Ishikawa (cell line): ENCODE measurements around the gene CALML4.

Experiments
- CEBPB ChIP-seq: IDR thresholded peaks from 2 replicates; pipeline ENCODE4 v1.6.1; 2012
- CREB1 ChIP-seq: IDR thresholded peaks from 2 replicates; pipeline ENCODE4 v1.6.1; 2012; ENCODE audit warnings: low read depth
- EGR1 ChIP-seq: IDR thresholded peaks from 2 replicates; pipeline ENCODE4 v1.6.1; 2012
- EP300 ChIP-seq: IDR thresholded peaks from 2 replicates; pipeline ENCODE4 v1.6.1; 2012; ENCODE audit warnings: borderline replicate concordance
- FOXM1 ChIP-seq: IDR thresholded peaks from 2 replicates; pipeline ENCODE4 v1.6.1; 2012; ENCODE audit warnings: low read depth, borderline replicate concordance
- NFIC ChIP-seq: IDR thresholded peaks from 2 replicates; pipeline ENCODE4 v1.6.1; 2012
- RAD21 ChIP-seq: IDR thresholded peaks from 2 replicates; pipeline ENCODE4 v1.6.1; 2012; ENCODE audit warnings: low read depth
- TAF1 ChIP-seq: IDR thresholded peaks from 2 replicates; pipeline ENCODE4 v1.6.1; 2012; ENCODE audit warnings: low read depth, mild to moderate bottlenecking
- TCF12 ChIP-seq: IDR thresholded peaks from 2 replicates; pipeline ENCODE4 v1.6.1; 2012; ENCODE audit warnings: low read depth
- TEAD4 ChIP-seq: IDR thresholded peaks from 2 replicates; pipeline ENCODE4 v1.6.1; 2012
- YY1 ChIP-seq: IDR thresholded peaks from 2 replicates; pipeline ENCODE4 v1.6.1; 2012; ENCODE audit warnings: low read depth
- ZBTB7A ChIP-seq: IDR thresholded peaks from 2 replicates; pipeline ENCODE4 v1.6.1; 2012; ENCODE audit warnings: low read depth
- TF ChIP-seq, protein P1 (sequence below): IDR thresholded peaks from 2 replicates; pipeline ENCODE4 v1.6.1; 2012
- TF ChIP-seq, protein P2 (sequence below): IDR thresholded peaks from 2 replicates; pipeline ENCODE4 v1.6.1; 2012
- TF ChIP-seq, protein P3 (sequence below): IDR thresholded peaks from 2 replicates; pipeline ENCODE4 v1.6.1; 2012; ENCODE audit warnings: low read depth, mild to moderate bottlenecking

The CALML4 gene

DNA sequence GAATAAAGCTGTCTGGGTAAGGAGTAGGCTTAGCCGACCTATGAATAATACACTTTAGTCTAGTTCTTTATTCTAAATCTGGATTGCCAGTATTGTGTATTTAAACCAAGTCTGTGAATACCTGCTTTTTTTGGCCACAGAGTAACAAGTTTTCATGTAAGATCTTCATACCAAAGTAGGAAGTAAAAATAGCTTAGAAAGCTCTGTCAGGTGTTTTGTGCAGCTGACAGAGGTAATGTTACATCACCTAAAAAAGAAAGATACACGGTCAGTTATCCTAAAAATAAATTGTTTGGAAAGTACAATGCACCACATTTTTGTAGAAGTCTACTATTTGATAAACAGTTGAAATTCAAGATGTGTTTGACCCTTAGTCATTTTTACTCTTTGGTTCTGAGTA is 16.5 kb downstream of the CALML4 start:
- TF ChIP-seq NFIC = no peak
- TF ChIP-seq, protein P1, sequence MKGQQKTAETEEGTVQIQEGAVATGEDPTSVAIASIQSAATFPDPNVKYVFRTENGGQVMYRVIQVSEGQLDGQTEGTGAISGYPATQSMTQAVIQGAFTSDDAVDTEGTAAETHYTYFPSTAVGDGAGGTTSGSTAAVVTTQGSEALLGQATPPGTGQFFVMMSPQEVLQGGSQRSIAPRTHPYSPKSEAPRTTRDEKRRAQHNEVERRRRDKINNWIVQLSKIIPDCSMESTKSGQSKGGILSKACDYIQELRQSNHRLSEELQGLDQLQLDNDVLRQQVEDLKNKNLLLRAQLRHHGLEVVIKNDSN = no peak
- TF ChIP-seq, protein P2, sequence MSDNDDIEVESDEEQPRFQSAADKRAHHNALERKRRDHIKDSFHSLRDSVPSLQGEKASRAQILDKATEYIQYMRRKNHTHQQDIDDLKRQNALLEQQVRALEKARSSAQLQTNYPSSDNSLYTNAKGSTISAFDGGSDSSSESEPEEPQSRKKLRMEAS = no peak
- no peak for TF ChIP-seq YY1
- TF ChIP-seq RAD21 = no peak
- TF ChIP-seq TEAD4 = no peak
- TF ChIP-seq TCF12 = no peak
- TF ChIP-seq FOXM1 = no peak
- TF ChIP-seq ZBTB7A = no peak
- TF ChIP-seq EP300 = no peak

DNA sequence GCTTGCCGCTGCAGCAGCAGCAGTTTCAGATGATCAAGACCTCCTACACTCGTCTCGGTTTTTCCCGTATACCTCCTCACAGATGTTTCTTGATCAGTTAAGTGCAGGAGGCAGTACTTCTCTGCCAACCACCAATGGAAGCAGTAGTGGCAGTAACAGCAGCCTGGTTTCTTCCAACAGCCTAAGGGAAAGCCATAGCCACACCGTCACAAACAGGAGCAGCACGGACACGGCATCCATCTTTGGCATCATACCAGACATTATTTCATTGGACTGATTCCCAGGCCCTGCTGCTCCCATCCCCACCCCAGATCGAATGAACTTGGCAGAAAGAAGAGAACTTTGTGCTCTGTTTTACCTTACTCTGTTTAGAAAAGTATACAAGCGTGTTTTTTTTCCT is 17.6 kb downstream of the CALML4 start:
- TF ChIP-seq CEBPB (no peak), NFIC (peak; percentile 80), YY1 (peak; percentile 64)

DNA sequence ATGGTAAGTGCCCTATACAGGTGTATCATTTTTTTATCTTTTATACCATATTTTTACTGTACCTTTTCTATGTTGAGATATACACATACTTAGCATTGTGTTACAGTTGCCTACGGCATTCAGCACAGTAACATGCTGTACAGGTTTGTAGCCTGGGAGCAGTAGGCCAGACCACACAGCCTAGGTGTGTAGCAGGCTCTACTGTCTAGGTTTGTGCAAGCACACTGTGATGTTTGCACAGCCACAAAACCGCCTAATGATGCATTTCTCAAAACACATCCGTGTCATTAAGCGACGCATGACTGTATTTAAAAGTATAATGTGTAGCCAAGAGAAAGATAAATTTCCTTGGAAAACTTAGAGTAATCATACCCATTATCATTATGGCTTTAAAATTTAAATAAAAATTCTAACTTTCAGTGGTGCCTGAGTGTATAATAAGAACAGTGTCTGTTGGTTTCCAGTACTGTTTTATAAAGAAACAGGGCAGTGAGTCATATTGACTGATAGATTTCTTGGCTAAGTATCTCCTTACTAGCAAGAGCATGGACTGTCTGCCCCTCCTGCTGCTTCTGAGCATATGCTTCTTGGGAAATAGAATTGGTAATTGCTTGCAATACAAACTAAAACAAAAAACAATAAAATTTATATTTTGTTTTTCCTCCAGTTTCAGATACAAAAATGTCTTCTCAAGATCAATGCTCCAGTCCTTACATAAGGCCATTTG is 18.3 kb downstream of the CALML4 start:
- no peak for TF ChIP-seq TEAD4
- TF ChIP-seq TCF12 = no peak

DNA sequence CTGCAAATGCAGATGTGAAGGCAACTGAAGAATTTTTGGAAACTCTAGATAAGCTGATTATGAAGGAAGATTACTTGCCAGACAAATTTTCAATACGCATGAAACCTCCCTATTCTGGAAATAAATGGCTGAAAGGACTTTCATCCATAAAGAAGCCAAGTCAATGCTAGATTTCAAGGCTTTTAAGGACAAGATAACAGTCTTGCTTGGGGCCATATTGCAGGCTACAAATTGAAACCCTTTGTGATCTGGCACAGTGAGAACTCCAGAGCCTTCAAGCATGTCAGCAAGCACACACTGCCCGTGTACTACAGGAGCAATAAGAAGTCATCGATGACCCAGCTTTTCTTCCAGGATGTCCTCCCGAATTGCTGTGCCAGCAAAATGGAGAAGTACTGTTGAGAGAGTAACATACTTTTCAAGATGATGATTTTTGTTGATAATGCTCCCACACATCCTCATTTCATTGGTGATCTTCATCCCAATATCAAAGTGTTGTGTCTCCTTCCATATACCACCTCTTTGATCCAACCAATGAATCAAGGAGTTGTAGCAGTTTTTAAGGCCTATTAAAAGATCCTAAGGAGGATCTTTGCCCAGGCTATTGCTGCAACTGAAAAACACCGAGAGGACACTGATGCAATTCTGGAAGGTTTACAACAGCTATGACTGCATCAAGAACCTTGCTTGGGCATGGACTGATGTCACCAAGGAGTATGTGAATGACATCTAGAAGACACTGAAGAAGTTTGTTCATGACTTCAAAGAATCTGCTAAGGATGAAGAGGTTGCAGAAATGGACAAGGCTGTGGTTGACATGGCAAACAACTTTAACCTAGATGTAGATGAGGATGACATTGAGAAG is 20.3 kb downstream of the CALML4 start:
- TF ChIP-seq, protein P2 = no peak
- no peak for TF ChIP-seq YY1
- TF ChIP-seq CEBPB = no peak
- no peak for TF ChIP-seq TAF1

DNA sequence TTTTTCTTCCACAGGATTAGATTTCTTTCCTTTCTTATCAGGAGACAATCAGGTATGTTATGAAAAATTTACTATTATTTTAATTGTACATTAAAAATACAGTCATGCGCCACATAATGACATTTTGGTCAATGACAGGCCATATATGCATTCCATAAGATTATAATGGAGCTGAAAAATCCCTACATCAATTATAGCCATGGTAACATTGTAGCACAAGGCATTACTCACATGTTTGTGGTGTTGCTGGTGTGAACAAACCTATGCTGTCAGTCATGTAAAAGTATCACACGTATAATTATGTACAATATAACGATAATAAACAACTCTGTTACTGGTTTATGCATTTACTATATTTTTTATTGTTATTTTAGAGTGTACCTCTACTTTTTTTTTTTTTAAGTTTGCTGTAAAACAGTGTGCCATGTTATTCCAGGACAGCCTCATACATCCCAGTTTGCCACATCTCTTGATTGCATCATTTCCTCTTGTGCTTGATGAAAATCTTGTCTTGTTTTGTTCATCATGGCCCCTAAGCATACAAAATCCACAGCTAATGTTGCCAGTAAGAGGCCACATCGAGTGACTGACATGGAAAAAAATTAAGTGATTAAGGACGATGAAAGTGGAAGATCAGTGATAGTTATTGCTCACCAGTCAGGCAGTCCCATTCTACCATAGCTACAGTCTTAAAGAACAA is 21.4 kb downstream of the CALML4 start:
- no peak for TF ChIP-seq TEAD4
- no peak for TF ChIP-seq TAF1
- TF ChIP-seq, protein P3, sequence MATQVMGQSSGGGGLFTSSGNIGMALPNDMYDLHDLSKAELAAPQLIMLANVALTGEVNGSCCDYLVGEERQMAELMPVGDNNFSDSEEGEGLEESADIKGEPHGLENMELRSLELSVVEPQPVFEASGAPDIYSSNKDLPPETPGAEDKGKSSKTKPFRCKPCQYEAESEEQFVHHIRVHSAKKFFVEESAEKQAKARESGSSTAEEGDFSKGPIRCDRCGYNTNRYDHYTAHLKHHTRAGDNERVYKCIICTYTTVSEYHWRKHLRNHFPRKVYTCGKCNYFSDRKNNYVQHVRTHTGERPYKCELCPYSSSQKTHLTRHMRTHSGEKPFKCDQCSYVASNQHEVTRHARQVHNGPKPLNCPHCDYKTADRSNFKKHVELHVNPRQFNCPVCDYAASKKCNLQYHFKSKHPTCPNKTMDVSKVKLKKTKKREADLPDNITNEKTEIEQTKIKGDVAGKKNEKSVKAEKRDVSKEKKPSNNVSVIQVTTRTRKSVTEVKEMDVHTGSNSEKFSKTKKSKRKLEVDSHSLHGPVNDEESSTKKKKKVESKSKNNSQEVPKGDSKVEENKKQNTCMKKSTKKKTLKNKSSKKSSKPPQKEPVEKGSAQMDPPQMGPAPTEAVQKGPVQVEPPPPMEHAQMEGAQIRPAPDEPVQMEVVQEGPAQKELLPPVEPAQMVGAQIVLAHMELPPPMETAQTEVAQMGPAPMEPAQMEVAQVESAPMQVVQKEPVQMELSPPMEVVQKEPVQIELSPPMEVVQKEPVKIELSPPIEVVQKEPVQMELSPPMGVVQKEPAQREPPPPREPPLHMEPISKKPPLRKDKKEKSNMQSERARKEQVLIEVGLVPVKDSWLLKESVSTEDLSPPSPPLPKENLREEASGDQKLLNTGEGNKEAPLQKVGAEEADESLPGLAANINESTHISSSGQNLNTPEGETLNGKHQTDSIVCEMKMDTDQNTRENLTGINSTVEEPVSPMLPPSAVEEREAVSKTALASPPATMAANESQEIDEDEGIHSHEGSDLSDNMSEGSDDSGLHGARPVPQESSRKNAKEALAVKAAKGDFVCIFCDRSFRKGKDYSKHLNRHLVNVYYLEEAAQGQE = no peak
- TF ChIP-seq YY1 = no peak
- TF ChIP-seq RAD21 = no peak
- no peak for TF ChIP-seq EGR1
- no peak for TF ChIP-seq CREB1
- TF ChIP-seq, protein P2 = no peak

DNA sequence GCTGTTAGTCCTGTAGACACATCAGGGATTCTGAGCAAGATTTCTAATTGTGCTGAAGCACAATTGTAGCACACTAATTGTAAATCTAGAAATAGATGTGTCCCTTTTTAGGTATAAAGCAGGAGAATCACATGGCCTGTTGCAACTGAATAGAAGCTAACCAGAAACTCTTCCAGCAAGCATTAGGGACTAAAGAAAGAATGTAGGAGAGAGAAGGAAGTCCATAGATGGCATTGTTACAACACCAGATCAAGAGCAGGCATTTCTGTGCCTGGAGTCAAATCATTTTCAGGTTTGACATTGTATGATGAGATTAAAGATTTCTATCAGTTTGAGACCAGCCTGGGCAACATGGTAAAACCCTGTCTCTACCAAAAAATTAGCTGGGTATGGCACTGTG is 27.4 kb downstream of the CALML4 start:
- TF ChIP-seq ZBTB7A = no peak

DNA sequence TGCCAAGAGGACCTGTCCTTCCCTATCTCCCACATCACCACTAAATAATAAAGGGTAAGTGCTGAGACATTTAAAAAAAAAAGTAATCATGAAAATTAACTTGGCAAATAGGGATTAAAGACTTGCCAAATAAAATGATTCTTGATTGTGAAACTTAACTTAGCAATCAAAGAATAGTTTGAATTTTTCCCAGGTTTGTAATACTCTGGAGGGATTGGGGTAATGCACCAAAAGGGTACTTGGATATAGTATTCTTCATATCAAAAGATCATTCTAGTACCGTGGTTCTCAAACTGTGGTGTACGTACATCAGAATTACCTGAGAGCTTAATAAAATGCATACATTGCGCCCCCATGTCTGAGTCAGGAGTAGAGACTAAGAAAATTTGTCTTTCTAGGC is 28.5 kb downstream of the CALML4 start:
- TF ChIP-seq CEBPB (no peak), CREB1 (no peak), RAD21 (no peak), FOXM1 (no peak), NFIC (no peak), TEAD4 (no peak)
- TF ChIP-seq, protein P3 = no peak
